HG02678 (cell line): Measurements from ENCODE around the gene ZEB1.
A peak's percentile ranks its signal among the peaks of the same experiment; 100 is the strongest.

ENCODE experiments used
- ATAC-seq: cut with Tn5 transposase; IDR thresholded peaks from one replicate; pipeline ENCODE4 v1.9.1; 2021; ENCODE audit warnings: mild to moderate bottlenecking, moderate library complexity; ENCODE audit not compliant: unreplicated experiment

ZEB1 gene

GRCh38 chr10:31318854-31319601, at the start of gene ZEB1:
Gene ZEB1, plus strand, starts transcription at chr10:31319216. Its CDS starts 19 bp downstream, at chr10:31319235.
- peak; percentile 41 for ATAC-seq

GRCh38 chr10:31270954-31271353, 48.1 kb upstream of the ZEB1 start:
- ATAC-seq = no peak

GRCh38 chr10:31272841-31273240, 46.2 kb upstream of the ZEB1 start:
- no peak for ATAC-seq

GRCh38 chr10:31273789-31274188, 45.2 kb upstream of the ZEB1 start:
- ATAC-seq = no peak

DNA sequence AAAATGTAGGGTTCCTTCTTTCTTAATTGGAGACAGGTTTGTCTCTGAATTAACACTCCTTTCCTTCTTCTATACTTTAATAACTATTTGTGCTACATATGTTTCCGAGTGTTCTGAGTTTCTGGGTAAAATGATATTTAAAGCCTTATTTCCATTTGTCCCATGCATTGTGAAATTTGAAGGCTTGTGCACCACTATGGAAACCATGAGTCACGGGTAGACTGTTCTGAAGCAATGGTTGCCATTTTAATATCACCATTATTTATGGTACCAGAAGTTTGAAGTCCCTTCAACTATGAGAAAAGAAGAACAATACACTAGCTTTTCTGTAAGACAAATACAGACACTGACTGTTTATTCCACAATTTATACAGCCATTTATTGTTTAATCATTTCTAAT, 44.7 kb upstream of the ZEB1 start:
- no peak for ATAC-seq

- no peak for ATAC-seq
Observed at GRCh38 chr10:31278279-31278941, 40.6 kb upstream of the ZEB1 start.

DNA sequence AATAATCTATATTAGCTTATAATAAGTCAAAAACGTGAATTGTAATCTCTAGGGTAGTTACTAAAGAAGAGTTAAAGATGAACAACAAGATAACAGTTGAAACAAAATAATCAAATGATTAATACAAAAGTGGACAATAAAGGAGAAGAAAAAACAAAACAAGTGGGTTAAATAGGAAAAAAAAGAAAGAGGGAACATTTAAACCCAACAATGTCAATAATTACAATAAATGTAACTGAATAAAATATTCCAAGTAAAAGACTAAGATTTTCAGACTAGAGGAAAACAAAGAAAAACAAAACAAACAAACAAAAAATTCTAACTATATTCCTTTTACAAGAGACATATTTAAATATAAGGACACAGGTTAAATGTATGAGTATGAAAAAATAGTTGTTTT, 38.0 kb upstream of the ZEB1 start:
- ATAC-seq = no peak

GRCh38 chr10:31288001-31288400, 31.0 kb upstream of the ZEB1 start:
- no peak for ATAC-seq

DNA sequence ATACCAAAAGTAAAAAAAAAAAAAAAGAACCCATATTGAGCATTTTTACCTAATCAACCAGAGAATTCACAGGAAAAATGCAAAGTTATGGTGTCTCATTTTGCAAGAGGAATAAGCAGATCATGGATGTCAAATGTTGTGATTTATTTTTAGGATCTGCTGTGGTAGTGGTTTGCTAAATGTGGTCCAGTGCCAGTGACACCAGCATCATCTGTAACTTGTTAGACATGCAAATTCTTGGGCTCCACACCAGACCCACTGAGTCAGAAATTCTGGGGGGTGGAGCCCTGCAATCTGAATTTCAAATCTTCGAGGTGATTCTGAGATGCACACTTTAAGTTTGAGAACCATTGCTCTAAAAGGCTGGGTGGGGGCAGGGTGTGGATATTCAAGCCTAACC, 30.1 kb upstream of the ZEB1 start:
- ATAC-seq = no peak

DNA sequence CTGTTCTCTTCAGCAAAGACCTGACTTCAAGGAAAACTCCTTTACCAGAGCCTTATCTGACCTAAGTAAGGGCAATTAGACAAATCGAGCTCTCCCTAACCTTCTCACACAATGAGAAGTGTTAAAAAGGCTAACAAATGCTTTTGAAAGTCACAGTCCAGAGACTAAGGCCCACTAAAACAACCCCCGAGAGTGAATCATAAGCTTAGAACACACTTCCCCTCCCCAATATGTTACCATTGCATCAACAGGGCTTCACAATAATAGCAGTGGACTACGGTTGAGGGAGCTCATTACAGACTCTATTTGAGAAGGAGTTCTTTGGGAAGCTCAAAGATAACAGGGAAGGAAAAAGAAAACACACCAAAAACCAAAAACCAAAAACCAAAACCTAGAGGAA, 28.6 kb upstream of the ZEB1 start:
- no peak for ATAC-seq

GRCh38 chr10:31291123-31291522, 27.9 kb upstream of the ZEB1 start:
- ATAC-seq = no peak

DNA sequence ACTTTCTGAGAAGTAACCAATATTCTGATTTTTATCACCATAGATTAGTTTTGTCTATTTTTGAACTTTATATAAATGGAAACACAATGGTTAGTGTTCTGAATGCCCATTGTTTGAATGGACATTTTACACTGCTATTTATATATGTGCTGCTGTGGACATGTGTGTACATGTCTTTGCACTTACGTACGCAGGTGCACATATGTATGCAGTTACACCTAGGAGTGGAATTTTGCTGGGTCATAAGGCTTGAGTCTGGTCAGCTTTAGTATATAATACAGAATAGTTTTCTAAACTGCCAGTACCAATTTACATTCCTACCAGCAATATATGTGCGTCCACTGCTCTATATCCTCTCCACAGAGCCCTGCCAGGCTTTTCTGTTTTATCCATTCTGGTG, 24.5 kb upstream of the ZEB1 start:
- no peak for ATAC-seq

DNA sequence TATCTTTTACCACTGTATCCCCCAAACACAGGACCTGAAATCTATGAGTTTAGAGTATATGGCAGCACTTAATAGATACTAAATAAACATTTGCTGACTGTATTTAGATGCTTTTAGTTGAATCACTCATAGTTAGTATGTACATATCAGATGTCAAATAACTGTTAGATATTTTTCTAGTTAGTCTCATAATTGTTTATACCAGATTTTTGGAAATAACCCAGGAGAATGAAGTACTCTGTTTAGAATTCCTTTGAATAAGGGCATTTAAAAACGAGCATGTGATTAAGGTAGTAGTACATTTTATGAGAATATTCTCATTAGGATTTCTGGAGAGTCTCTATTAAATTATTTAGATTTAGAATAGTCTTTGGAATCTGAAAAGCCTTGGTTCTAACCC, 22.3 kb upstream of the ZEB1 start:
- ATAC-seq = no peak

- no peak for ATAC-seq
Observed at GRCh38 chr10:31299119-31299518, 19.9 kb upstream of the ZEB1 start.

DNA sequence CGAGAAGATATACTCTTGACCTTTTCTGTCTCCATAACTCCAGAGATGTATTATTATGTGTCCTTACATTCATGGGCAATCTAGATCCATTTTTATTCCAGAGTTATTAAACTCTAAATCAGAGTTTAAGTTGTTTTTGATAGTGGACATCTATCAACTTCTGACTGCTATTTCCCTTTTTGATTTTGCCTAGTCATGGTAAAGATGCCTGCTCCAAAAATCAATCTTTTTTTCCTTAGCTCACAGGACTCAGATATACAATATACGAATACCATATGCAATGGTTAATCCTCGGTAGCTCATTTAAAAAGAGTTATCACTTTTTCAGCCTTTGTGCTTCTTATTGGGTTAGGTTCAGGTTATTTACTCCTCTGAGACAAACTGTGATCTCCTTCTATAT, 15.8 kb upstream of the ZEB1 start:
- no peak for ATAC-seq

GRCh38 chr10:31304291-31304970, 14.6 kb upstream of the ZEB1 start:
- ATAC-seq = no peak

- no peak for ATAC-seq
Observed at GRCh38 chr10:31313396-31313795, 5.6 kb upstream of the ZEB1 start.

DNA sequence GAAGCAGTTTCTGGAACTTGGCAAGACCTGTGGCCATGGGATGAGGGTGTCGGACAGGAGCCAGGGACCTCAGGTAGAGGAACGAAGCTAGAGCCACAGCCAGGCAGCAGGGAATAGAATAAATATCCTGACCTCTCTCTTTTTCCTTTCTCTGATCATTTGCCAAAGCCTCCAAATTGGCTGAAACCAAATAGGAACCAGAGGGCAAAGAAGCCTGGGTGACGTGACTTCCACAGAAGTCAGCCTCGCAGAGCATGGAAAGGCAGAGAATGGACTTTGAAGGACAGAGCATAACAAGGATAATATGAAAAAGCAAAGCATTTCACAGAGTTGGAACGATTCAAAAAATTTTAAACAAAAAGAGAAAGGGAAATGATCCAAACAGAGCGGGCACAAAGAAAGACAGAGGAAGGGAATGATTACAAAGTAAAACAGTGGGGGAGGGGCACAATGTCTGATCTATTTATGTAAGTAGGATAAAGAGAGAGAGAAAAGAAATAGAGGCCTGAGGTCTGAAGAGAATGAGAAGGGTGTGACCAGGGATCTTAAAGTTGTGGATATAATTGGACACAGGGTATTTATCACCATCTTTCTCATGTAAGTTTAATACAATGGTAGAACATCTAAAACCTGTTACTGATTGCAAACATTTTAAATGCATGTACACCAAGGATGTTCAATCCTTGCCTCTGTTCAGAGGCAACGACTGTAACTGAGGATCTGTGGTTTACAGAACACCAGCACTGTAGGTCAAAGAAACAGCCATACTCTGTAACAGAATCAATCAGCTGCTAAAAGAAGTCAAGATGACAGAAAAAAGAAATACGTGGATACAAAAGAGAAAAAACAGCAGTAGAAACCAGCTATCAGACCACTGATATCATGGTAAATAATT, 4.5 kb upstream of the ZEB1 start:
- no peak for ATAC-seq

- ATAC-seq = no peak
Observed at GRCh38 chr10:31315453-31315852, 3.6 kb upstream of the ZEB1 start.

GRCh38 chr10:31317171-31317570, 1.8 kb upstream of the ZEB1 start:
- ATAC-seq = no peak
